GM12892 (cell line): ENCODE measurements around the gene TOMM20L.

Source experiments
- POLR2A ChIP-seq: IDR thresholded peaks from 2 replicates; pipeline ENCODE4 v1.6.1; 2011; ENCODE audit warnings: low read depth, low read length, control low read depth
- TAF1 ChIP-seq: IDR thresholded peaks from 2 replicates; pipeline ENCODE4 v1.6.1; 2011; ENCODE audit warnings: low read depth, mild to moderate bottlenecking, control low read depth, low read length, borderline replicate concordance

DNA sequence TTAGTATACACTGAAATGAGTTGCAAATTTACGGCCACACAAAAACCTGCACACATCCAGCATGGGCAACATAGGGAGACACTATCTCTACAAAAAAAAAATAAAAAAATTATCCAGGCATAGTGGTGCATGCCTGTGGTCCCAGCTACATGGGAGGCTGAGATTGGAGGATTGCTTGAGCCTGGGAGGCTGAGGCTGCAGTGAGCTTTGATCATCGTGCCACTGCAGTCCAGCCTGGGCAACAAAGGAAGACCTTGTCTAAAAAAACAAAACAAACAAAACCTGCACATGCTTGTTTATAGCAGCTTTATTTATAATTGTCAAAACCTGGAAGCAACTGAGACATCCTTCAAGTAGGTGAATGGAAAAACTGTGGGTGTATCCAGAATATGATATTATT is 4.9 kb upstream of the TOMM20L start:
- TF ChIP-seq POLR2A (no peak), TAF1 (no peak)
